ENCODE measurements around the gene SRSF3.
A peak's percentile ranks its signal among the peaks of the same experiment; 100 is the strongest.
"Not testable (repeated sequence)": the region's sequence is repeated elsewhere in the genome, so short reads cannot be mapped to it uniquely, and the experiment has no call there.

SRSF3 gene

DNA sequence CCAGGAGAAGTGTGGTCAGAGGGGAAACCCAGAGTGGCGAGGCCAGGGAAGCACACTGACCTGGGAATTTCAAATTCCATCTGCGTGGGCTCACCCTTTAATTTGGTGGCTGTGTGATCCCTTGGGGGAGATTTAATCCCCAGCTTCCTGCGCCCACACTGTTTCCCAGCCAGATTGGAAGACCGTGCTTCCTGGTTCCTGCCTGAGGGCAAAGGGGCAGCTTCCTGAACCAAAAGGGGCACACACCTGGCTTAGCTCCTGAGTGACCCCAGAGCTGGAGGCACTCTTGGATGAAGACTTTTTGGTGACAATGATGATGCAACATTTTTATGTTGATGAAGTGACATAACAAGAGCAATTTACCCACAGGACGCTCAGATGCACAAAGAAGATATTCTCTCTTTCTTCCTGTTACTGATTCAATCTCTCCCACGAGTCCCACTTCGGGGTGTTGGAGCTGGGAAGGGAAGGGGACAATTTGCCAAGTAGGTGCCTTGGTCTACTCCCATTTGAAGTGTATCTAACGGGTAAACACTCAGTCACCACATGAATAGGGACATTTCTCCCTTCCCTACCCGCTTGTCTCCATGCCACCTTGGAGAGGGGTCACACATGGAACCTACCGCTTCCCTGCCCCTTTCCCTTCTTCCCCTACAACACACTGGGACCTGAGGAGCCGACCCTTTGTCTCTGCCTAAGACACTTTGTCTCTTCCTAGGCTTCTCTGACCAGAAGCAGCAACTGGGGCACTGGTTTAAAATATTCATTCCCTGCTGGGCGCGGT lies 55.7 kb downstream of the SRSF3 start:
- DNase-seq (ENCODE audit: low spot score), result no peak

DNA sequence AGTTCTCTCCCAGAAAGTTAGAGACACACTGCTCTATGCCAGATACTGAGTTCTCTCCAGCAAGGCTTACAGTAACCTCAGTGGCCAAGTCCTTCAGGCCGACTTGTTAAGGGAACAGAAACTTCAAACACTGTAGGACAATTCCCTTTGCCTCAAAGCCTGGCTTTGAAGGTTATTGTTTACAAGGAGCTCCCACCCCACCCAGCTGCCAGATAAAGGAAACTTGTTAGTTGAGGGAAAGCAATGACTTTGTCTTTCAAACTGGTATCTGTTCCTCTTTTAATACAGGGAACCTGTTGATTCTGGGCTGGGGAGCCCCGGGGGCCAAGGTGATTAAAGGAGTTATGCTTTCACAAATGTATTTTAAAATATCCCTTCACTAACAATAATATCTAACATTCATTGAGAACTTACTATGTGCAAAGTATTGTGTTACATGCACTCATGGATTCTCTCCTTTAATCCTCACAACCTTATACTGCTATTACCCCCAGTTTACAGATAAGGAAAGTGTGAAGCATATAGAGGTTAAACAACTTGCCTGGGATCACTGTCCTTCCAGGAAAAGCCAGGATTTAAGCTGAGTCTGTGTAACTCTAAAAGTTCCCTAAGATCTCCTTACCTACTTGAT lies 56.8 kb downstream of the SRSF3 start:
- DNase-seq (ENCODE audit: low spot score), result peak; percentile 61

DNA sequence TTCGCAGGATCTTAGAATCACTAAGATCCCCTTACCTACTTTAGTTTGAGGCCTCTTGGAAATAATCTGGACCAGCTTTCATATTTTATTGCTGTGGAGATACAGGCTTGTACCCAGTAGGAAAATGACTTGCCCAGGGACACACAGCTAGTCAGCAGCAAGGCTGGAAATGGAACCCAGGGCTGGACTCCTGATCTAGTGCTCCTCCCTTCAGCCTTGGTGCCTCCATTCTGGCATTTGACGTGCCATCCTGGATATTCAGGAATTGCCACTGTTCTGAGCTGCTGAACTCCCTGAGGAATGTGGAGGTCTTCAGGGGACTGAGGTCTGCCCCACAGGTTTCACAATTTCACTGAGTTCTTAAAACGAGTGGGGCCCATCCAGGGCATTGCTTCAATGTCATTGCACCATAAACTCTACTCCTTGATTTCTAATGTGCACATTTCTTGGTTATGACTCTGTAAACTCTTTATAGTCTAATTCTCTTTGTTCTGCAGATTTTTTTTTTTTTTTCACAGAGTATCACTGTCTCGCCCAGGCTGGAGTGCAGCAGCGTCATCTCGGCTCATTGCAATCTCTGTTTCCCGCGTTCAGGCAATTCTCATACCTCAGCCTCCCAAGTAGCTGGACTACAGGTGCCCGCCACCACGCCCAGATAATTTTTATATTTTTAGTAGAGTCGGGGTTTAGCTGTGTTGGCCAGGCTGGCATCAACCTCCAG lies 57.7 kb downstream of the SRSF3 start:
- no peak for DNase-seq (ENCODE audit: low spot score)

DNA sequence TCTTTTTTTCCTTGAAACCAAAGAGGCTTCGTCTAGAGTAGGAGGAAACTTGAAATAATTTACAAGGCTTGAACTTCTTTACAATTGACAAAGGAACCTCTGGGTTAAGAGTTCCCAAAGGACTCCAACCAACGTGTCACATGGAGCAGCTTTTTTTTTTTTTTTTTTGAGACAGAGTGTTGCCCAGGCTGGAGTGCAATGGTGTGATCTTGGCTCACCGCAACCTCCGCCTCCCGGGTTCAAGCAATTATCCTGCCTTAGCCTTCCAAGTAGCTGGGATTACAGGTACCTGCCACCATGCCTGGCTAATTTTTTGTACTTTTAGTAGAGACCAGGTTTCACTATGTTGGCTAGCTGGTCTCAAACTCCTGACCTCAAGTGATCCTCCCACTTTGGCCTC lies 60.3 kb downstream of the SRSF3 start:
- not testable (repeated sequence) for DNase-seq (ENCODE audit: low spot score)

Measured in Ammon's horn (tissue), 1 donor.